Measurements from ENCODE around the gene PRRT1B.

- TF ChIP-seq POLR2A (IDR thresholded peaks at IDR 0.05): no peak
- no peak for TF ChIP-seq CTCF (IDR thresholded peaks at IDR 0.05)
Measured at GRCh38 chr9:131528186-131528585, 17.1 kb upstream of the PRRT1B start.

Measured in right lobe of liver (tissue), 4 donors.